Measurements from ENCODE around the gene MOB1A.

The MOB1A gene

DNA sequence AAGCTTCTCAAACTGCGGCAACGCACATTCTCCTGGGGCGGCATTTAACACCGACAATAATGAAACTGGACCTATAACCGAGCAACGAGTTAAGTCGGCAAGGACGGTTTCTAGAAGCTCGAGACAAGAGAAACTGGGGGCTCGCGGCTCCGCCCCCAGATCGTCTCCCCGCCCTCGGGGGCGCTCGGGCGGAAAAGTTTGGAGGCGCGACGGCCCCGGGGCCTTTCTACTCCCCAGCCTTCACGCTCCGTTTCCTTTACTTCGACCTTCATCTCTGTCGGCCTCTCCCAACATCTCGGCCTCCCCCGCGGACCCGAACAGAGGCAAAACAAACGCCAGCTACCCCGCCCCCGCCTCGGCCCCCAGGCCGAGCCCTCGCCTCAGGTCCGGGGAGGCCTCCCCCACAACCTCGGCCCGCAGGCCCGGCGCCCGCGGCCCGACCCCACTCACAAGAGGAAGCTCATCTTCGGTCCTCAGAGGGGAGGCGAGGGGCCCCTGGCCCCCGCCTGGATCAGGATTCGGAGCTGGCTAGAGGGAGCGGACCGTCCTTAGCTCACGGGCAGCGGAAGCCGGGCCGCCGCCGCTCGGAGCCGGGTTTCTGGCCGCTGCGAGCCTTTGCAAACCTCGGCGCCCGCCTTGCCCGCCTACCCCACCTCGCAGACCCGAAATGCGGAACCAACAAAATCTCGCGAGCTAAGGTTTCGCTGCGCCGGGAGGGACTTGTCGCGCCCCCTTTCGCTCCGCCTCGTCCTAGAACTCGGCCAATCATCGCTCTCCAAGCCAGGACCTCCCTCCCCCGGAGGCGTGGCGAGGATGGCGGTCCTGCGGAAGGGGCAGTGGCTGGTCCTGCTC is at the start of gene MOB1A:
Gene MOB1A (minus strand): TSS at position 669 of the 852 bp plus-strand sequence. CDS start 205 bp downstream, at position 464.
- H3K4me3 ChIP-seq (ENCODE audit: low read depth in 1 of 2, low read length in 1 of 2) = peak within 1 kb of the TSS; percentile 83 to 86
- H3K9me3 ChIP-seq = no peaks in the 10 kb centered on the region
- peak within 1 kb of the TSS; percentile 94 for H3K27ac ChIP-seq
- no peaks in the 10 kb centered on the region for H3K27me3 ChIP-seq
- TF ChIP-seq, protein P1, sequence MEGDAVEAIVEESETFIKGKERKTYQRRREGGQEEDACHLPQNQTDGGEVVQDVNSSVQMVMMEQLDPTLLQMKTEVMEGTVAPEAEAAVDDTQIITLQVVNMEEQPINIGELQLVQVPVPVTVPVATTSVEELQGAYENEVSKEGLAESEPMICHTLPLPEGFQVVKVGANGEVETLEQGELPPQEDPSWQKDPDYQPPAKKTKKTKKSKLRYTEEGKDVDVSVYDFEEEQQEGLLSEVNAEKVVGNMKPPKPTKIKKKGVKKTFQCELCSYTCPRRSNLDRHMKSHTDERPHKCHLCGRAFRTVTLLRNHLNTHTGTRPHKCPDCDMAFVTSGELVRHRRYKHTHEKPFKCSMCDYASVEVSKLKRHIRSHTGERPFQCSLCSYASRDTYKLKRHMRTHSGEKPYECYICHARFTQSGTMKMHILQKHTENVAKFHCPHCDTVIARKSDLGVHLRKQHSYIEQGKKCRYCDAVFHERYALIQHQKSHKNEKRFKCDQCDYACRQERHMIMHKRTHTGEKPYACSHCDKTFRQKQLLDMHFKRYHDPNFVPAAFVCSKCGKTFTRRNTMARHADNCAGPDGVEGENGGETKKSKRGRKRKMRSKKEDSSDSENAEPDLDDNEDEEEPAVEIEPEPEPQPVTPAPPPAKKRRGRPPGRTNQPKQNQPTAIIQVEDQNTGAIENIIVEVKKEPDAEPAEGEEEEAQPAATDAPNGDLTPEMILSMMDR (IDR thresholded peaks at IDR 0.05) = peak; percentile 46
- H3K36me3 ChIP-seq = peaks cover 6% of the 10 kb centered on the region
- peaks cover 59 to 65% of the 10 kb centered on the region in 2 experiments for H3K4me1 ChIP-seq (ENCODE audit: control insufficient read depth in 1 of 2, insufficient read depth in 1 of 2, low read depth in 1 of 2, low read length in 1 of 2)

DNA sequence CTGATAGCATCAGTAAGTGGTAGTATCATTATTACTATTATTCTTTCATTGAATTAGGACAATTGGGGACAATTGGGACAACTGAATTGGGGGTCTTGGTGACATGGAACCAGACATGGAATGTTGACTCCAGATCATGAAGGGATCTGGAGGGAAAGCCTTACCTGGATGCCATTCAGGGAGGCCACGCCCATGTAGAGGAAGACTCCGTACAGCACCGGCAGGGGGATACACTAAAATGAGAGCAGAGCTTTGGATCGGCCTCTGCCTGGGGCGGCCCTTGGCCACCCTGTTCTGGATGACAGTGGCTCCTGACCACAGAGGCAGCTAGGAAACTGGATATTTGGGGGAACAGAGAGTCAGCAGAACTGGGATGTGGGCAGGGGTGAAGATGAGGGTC is 49.0 kb upstream of the MOB1A start:
- H3K4me3 ChIP-seq (ENCODE audit: low read depth in 1 of 2, low read length in 1 of 2) = no peak overlapping the region
- TF ChIP-seq, protein P1 (IDR thresholded peaks at IDR 0.05) = no peak
- H3K9me3 ChIP-seq = no peaks in the 10 kb centered on the region
- no peaks in the 10 kb centered on the region for H3K27me3 ChIP-seq
- no peaks in the 10 kb centered on the region for H3K36me3 ChIP-seq
- no peak overlapping the region for H3K27ac ChIP-seq
- peaks cover 4 to 5% of the 10 kb centered on the region in 2 experiments for H3K4me1 ChIP-seq (ENCODE audit: control insufficient read depth in 1 of 2, insufficient read depth in 1 of 2, low read depth in 1 of 2, low read length in 1 of 2)

DNA sequence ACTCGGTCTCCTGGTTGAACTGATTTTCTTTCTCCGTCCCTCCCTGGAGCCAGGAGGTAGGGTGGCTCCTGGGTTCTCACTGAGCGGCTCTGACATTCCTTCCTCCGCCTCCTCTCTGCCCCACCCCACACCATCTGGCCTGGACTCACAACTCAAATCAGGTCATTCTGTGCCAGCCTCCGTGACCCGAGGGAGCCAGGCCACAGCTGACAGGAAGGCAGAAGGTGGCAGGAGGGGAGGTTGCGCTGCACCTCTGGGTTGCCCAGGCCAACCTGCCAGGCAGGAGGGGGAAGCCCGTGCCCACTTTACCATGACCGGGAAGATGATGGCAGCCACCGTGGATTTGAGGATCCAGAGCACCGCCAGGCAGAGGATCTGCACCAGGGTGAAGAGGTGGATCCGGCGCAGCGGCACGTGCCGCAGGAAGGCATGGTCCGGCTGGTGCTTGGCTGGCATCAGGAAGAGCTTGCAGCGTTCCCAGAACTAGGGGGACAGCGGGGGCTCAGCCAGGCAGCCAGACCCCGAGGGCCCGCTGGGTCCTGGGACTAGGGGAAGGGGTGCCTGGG is 48.1 kb upstream of the MOB1A start:
- peaks cover 4 to 5% of the 10 kb centered on the region in 2 experiments for H3K4me1 ChIP-seq (ENCODE audit: control insufficient read depth in 1 of 2, insufficient read depth in 1 of 2, low read depth in 1 of 2, low read length in 1 of 2)
- H3K36me3 ChIP-seq = no peaks in the 10 kb centered on the region
- H3K27me3 ChIP-seq = no peaks in the 10 kb centered on the region
- no peak overlapping the region for H3K27ac ChIP-seq
- H3K4me3 ChIP-seq (ENCODE audit: low read depth in 1 of 2, low read length in 1 of 2) = no peak overlapping the region
- H3K9me3 ChIP-seq = no peaks in the 10 kb centered on the region
- TF ChIP-seq, protein P1 (IDR thresholded peaks at IDR 0.05) = no peak

DNA sequence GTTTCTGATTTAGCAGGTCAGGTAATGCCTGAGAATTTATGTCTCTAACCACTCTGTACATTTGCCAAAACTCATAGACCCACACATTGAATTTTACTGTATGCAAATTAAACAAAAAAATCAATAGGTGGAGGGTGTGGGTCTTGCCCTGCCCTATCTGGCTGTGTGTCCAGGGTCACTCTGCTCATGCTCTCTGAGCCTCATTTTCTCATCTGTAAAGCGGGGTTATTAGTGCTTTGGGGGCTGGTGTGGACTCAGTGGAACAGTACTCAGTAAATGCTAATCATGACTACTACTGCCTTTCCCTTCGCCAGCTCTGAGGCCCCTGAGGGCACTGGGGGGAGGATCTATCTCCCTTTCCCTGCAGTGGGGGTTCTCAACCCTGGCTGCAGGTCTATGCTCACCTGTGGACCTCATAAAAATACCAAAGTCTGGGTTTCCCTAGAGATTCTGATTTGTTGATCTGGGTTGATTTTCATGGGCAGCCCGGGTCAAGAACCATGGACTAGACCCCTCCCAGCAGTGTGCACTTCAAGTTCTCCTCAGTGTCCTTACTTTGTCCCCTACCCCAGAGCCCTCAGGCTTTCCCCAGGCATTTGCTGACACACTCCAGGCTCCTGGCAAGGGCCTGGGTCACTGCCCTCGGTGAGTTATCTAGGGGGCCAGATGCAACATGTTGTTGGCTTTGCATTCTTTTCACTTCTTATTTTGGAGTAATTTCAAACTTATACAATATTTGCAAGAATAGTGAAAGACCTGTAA is 47.2 kb upstream of the MOB1A start:
- no peak overlapping the region for H3K27ac ChIP-seq
- no peaks in the 10 kb centered on the region for H3K36me3 ChIP-seq
- H3K4me1 ChIP-seq (ENCODE audit: control insufficient read depth in 1 of 2, insufficient read depth in 1 of 2, low read depth in 1 of 2, low read length in 1 of 2) = peaks cover 4 to 5% of the 10 kb centered on the region in 2 experiments
- no peaks in the 10 kb centered on the region for H3K27me3 ChIP-seq
- H3K9me3 ChIP-seq = no peaks in the 10 kb centered on the region
- TF ChIP-seq, protein P1 (IDR thresholded peaks at IDR 0.05) = no peak
- H3K4me3 ChIP-seq (ENCODE audit: low read depth in 1 of 2, low read length in 1 of 2) = no peak overlapping the region

DNA sequence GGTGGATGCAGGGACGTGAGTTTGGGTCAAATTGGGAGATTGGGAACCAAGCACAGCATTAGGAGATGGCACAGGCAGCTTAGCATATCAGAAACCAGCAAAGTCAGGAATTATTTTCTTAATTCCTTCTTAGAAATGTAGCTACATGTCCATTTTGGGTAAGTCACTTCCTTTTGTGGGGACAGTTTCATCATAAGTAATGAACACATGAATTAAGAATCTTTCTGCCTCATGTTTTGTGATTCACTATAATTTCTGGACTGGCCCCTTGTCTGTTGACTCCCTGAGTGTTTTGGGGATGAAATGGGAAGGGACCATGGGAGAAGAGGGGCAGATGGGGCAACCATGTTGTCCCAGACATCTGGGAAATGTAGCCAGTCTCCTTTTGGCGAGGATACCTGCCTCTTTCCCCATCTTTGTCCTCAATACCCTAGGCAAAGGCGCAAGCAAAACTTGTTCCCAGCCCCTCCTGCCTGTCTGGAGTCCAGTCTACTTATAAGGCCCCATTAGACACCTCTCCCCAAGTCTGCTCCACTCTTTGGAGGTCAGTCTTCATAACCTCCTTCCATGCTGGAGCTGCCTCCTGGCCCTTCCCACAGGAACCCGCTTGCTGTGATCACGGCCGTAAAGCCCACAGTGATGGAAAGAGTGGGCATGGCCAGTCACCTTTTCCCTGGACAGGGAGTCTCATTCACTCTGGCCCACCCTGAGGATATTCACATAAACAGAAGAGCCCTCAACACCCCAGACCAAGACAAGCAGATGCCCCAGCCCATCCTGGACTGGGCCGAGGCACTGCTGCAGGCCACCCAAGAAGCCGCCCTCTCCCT is 45.5 kb upstream of the MOB1A start:
- Histone ChIP-seq H3K9me3 (no peaks in the 10 kb centered on the region), H3K27me3 (no peaks in the 10 kb centered on the region)

More for the DNA sequence above, 45.5 kb upstream of the MOB1A start:
- TF ChIP-seq, protein P1 (IDR thresholded peaks at IDR 0.05) = no peak
- H3K4me1 ChIP-seq (ENCODE audit: control insufficient read depth in 1 of 2, insufficient read depth in 1 of 2, low read depth in 1 of 2, low read length in 1 of 2) = peaks cover 4 to 5% of the 10 kb centered on the region in 2 experiments
- H3K4me3 ChIP-seq (ENCODE audit: low read depth in 1 of 2, low read length in 1 of 2) = no peak overlapping the region
- peaks cover 4% of the 10 kb centered on the region for H3K36me3 ChIP-seq
- H3K27ac ChIP-seq = no peak overlapping the region

Measured in neutrophil (primary cell).